MM.1S (cell line): ENCODE measurements around the gene SLU7.

Experiments
- DNase-seq: peaks from one replicate; pipeline ENCODE4 v3.0.0-alpha.2; 2015
- H2AFZ ChIP-seq: fragments of 300-600 bp; sonication (generic); 2 replicates; pipeline ENCODE4 v1.6.0; 2016; ENCODE audit warnings: antibody characterized with exemption, low read length
- H3F3A ChIP-seq: fragments of 300-600 bp; sonication (generic); 2 replicates; pipeline ENCODE4 v1.6.1; 2016; ENCODE audit warnings: mild to moderate bottlenecking, antibody characterized with exemption, low read length, moderate library complexity, mixed read lengths; ENCODE audit not compliant: insufficient read depth
- H3K27ac ChIP-seq: fragments of 300-600 bp; sonication (generic); 2 replicates; pipeline ENCODE4 v1.5.1; 2016; ENCODE audit warnings: mild to moderate bottlenecking, low read length
- H3K27me3 ChIP-seq: fragments of 300-600 bp; sonication (generic); replicated peaks from 2 replicates; pipeline ENCODE4 v1.6.0; 2016; ENCODE audit warnings: low read length; ENCODE audit not compliant: insufficient read depth
- H3K36me3 ChIP-seq: fragments of 300-600 bp; sonication (generic); replicated peaks from 2 replicates; pipeline ENCODE4 v1.6.1; 2016; ENCODE audit warnings: mild to moderate bottlenecking, low read length, mixed read lengths; ENCODE audit not compliant: insufficient read depth
- H3K4me1 ChIP-seq: fragments of 300-600 bp; sonication (generic); 2 replicates; pipeline ENCODE4 v1.6.1; 2016; ENCODE audit warnings: low read length, mixed read lengths
- H3K4me2 ChIP-seq: fragments of 300-600 bp; sonication (generic); 2 replicates; pipeline ENCODE4 v1.6.0; 2016; ENCODE audit warnings: low read depth, low read length
- H3K4me3 ChIP-seq: fragments of 300-600 bp; sonication (generic); 2 replicates; pipeline ENCODE4 v1.5.1; 2016; ENCODE audit warnings: low read length, mixed read lengths
- H3K79me2 ChIP-seq: fragments of 300-600 bp; sonication (generic); 2 replicates; pipeline ENCODE4 v1.6.1; 2016; ENCODE audit warnings: mixed run types, low read length, mixed read lengths
- H3K9ac ChIP-seq: fragments of 300-600 bp; sonication (generic); 2 replicates; pipeline ENCODE4 v1.6.1; 2016; ENCODE audit warnings: low read length, mixed read lengths
- H3K9me2 ChIP-seq: fragments of 300-600 bp; sonication (generic); replicated peaks from 2 replicates; pipeline ENCODE4 v1.6.1; 2016; ENCODE audit warnings: mild to moderate bottlenecking, low read length, mixed read lengths; ENCODE audit not compliant: insufficient read depth
- H3K9me3 ChIP-seq: fragments of 300-600 bp; sonication (generic); replicated peaks from 2 replicates; pipeline ENCODE4 v1.6.1; 2016; ENCODE audit warnings: mild to moderate bottlenecking, low read length, mixed read lengths; ENCODE audit not compliant: insufficient read depth
- H4K20me1 ChIP-seq: fragments of 300-600 bp; sonication (generic); 2 replicates; pipeline ENCODE4 v1.6.1; 2016; ENCODE audit warnings: mild to moderate bottlenecking, low read length, moderate library complexity, mixed read lengths; ENCODE audit not compliant: insufficient read depth
- EZH2 ChIP-seq: fragments of 300-600 bp; sonication (generic); optimal IDR thresholded peaks from 2 replicates; pipeline ENCODE3; 2017; ENCODE audit warnings: low read depth, mild to moderate bottlenecking, antibody characterized with exemption, low read length, mixed read lengths
- EZH2phosphoT487 ChIP-seq: fragments of 300-600 bp; sonication (generic); IDR thresholded peaks from 2 replicates; pipeline ENCODE4 v1.6.1; 2018; ENCODE audit warnings: antibody characterized with exemption, low read length
- TF ChIP-seq, protein P1 (sequence below): fragments of 300-600 bp; sonication (generic); IDR thresholded peaks from 2 replicates; pipeline ENCODE4 v1.5.1; 2016; ENCODE audit warnings: antibody characterized with exemption, low read length, mixed read lengths

Gene SLU7

DNA sequence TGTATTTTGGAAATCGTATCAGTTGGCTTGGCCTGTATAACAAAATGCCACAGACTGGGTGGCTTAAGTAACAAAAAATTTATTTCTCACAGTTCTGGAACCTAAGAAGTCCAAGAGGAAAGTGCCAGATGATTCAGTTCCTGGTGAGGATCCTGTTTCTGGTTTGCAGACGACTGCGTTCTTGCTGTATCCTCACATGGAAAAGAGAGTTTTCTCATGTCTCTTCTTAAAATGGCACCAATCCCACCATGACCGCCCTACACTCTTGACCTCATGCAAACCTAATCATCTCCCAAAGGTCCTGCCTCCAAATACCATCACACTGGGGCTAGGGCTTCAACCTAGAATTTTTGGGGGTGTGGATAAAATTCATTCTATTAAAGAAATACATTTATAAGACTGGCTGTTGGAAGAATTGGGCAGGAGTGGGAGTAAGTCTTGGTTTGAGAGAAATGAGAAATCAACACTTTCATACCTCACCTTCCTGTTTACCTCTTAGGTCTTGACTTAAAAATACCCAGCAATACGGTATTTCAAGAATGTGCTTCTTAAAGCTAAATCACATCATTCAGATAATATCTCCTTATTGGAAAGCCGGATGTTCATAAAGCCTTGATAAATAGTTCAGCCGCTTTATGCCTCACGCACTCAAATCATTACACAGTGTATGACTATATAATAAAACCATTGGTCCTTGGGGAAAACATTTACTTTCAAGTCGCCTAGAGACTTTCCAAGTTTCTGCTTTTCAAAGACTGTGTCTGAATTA, 31.5 kb upstream of the SLU7 start:
- Histone ChIP-seq H2AFZ (no peak overlapping the region), H3K79me2 (no peaks in the 10 kb centered on the region), H3K9ac (no peak overlapping the region), H3K27ac (no peak overlapping the region), H3K9me3 (no peaks in the 10 kb centered on the region), H3K36me3 (no peaks in the 10 kb centered on the region), H4K20me1 (no peaks in the 10 kb centered on the region), H3K9me2 (no peaks in the 10 kb centered on the region), H3K4me2 (peak overlapping the region; percentile 30; the same call in 1 of the 2 replicates), H3K4me3 (no peak overlapping the region), H3F3A (no peaks in the 10 kb centered on the region), H3K27me3 (no peaks in the 10 kb centered on the region), H3K4me1 (peaks cover 20% of the 10 kb centered on the region)
- no peak for DNase-seq
- TF ChIP-seq, protein P1, sequence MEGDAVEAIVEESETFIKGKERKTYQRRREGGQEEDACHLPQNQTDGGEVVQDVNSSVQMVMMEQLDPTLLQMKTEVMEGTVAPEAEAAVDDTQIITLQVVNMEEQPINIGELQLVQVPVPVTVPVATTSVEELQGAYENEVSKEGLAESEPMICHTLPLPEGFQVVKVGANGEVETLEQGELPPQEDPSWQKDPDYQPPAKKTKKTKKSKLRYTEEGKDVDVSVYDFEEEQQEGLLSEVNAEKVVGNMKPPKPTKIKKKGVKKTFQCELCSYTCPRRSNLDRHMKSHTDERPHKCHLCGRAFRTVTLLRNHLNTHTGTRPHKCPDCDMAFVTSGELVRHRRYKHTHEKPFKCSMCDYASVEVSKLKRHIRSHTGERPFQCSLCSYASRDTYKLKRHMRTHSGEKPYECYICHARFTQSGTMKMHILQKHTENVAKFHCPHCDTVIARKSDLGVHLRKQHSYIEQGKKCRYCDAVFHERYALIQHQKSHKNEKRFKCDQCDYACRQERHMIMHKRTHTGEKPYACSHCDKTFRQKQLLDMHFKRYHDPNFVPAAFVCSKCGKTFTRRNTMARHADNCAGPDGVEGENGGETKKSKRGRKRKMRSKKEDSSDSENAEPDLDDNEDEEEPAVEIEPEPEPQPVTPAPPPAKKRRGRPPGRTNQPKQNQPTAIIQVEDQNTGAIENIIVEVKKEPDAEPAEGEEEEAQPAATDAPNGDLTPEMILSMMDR, result no peak
- TF ChIP-seq EZH2, result no peak

DNA sequence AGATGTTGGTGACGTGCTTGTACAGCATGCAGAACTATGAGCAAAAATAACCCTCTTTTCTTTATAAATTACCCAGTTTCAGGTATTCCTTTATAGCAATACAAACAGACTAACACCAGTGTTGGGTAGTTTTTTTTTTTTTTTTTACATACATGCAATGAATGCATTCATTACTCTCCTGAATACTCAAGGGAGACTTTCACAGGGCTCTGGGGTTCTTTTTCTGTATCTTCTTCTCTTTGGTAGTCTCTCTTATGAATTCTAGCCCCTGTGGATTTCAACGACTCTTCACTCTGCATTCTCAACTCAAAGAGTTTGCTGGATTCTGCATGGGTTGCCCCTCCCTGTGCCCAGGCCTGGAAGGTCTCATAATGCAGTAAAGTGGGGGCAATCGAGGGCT, 30.6 kb upstream of the SLU7 start:
- no peak overlapping the region for H3K4me3 ChIP-seq
- no peak overlapping the region for H2AFZ ChIP-seq
- no peaks in the 10 kb centered on the region for H3K79me2 ChIP-seq
- no peak overlapping the region for H3K27ac ChIP-seq
- DNase-seq, result no peak
- no peak overlapping the region for H3K9ac ChIP-seq
- no peaks in the 10 kb centered on the region for H3K9me2 ChIP-seq
- H3K27me3 ChIP-seq, result no peaks in the 10 kb centered on the region
- H4K20me1 ChIP-seq, result no peaks in the 10 kb centered on the region
- no peaks in the 10 kb centered on the region for H3K9me3 ChIP-seq
- H3K36me3 ChIP-seq, result no peaks in the 10 kb centered on the region
- no peak overlapping the region for H3K4me2 ChIP-seq
- no peaks in the 10 kb centered on the region for H3F3A ChIP-seq
- TF ChIP-seq, protein P1, result no peak
- TF ChIP-seq EZH2 (no peak), EZH2phosphoT487 (no peak)
- H3K4me1 ChIP-seq, result peaks cover 20% of the 10 kb centered on the region

DNA sequence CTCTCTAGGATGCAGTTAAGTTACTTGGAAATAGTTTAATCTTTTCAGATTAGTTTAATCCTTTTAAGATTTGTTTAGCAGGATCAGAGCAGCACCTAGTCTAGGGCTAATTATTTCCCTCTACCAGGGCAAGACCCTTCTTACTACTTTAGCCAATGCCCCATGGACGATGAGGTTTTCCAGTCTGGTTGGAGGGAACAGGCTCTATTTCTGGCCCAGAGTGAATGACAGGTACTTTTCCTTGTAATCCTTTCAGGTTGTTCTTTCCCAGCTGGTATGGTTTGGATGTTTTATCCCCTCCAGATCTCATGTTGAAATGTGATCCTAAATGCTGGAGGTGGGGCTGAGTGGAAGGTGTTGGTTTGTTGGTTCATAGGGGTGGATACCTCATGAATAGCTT, 30.0 kb upstream of the SLU7 start:
- Histone ChIP-seq H3K27me3 (no peaks in the 10 kb centered on the region), H3K9ac (no peak overlapping the region), H2AFZ (no peak overlapping the region), H3K9me3 (no peaks in the 10 kb centered on the region), H3K9me2 (no peaks in the 10 kb centered on the region), H3K79me2 (no peaks in the 10 kb centered on the region), H3K27ac (no peak overlapping the region), H3K4me1 (peaks cover 20% of the 10 kb centered on the region), H3K36me3 (no peaks in the 10 kb centered on the region), H3F3A (no peaks in the 10 kb centered on the region), H3K4me2 (no peak overlapping the region), H3K4me3 (no peak overlapping the region), H4K20me1 (no peaks in the 10 kb centered on the region)
- DNase-seq, result no peak
- TF ChIP-seq EZH2phosphoT487 (no peak), EZH2 (no peak)
- TF ChIP-seq, protein P1, result no peak
